Tibial nerve (tissue), 4 donors: ENCODE data around the gene TLCD2. TPM values are rescaled to one million over a fixed set of nuclear protein-coding genes. Genes with fewer than 3 reads are reported as not detected.

Source experiments
- DNase-seq, 2 donors: peaks; one replicate each; pipeline ENCODE4 v3.0.0-alpha.2; 2019; ENCODE audit warnings: low spot score in 2 of 2
- H3K27ac ChIP-seq, 4 donors: fragments of 200-600 bp; sonication (generic) in 3 of 4; one replicate each; pipeline ENCODE4 v1.5.1; 2017 to 2019; ENCODE audit warnings: mild to moderate bottlenecking in 1 of 4
- H3K27me3 ChIP-seq, 2 donors: fragments of 200-600 bp; sonication (generic) in 1 of 2; one replicate each; pipeline versions ENCODE4 v1.5.1 to v1.6.0; 2017 to 2019
- H3K36me3 ChIP-seq, 3 donors: fragments of 200-600 bp; sonication (generic); one replicate each; pipeline ENCODE4 v1.5.1; 2018 to 2019
- H3K4me1 ChIP-seq, 4 donors: fragments of 200-600 bp; sonication (generic) in 3 of 4; one replicate each; pipeline ENCODE4 v1.5.1; 2017 to 2019
- H3K4me3 ChIP-seq, 4 donors: fragments of 200-600 bp; sonication (generic) in 3 of 4; one replicate each; pipeline ENCODE4 v1.5.1; 2017 to 2019; ENCODE audit warnings: mild to moderate bottlenecking in 1 of 4, moderate library complexity in 1 of 4
- H3K9me3 ChIP-seq, 4 donors: fragments of 200-600 bp; sonication (generic) in 3 of 4; one replicate each; pipeline ENCODE4 v1.5.1; 2017 to 2019
- EP300 ChIP-seq, 2 donors: sonication (generic); formaldehyde crosslinking; IDR thresholded peaks; one replicate each; pipeline ENCODE4 v1.6.1; 2017; ENCODE audit warnings: antibody characterized with exemption in 2 of 2, mild to moderate bottlenecking in 1 of 2
- POLR2A ChIP-seq, 2 donors: fragments of 450-650 bp; IDR thresholded peaks; one replicate each; pipeline ENCODE4 v1.6.1; 2017; ENCODE audit warnings: antibody characterized with exemption in 2 of 2, mild to moderate bottlenecking in 2 of 2, moderate library complexity in 2 of 2
- WGBS, 2 donors: methylation state at CpG; one replicate each; pipeline ENCODE4 v1.1.5; 2018; 5-methylcytosine and 5-hydroxymethylcytosine counted together
- total RNA-seq, 4 donors: library from RNA; depleted of rRNA; stranded (reverse); fragments of >200 nt; gene quantifications; one replicate each; pipeline ENCODE4 v1.1.0, GENCODE V29; 2016
- TF ChIP-seq, protein P1 (sequence below), 5 experiments: fragments of 200-600 bp in 3 of 5; fragments of 450-650 bp in 2 of 5; sonication (generic) in 3 of 5; IDR thresholded peaks; one replicate each; pipeline ENCODE4 v1.5.1; 2016 to 2019; ENCODE audit warnings: antibody characterized with exemption in 5 of 5, mild to moderate bottlenecking in 3 of 5, moderate library complexity in 2 of 5

The TLCD2 gene
- total RNA-seq, 4 donors from 2014 or later, result 7.5 to 11.8 (median 11.1) TPM

DNA sequence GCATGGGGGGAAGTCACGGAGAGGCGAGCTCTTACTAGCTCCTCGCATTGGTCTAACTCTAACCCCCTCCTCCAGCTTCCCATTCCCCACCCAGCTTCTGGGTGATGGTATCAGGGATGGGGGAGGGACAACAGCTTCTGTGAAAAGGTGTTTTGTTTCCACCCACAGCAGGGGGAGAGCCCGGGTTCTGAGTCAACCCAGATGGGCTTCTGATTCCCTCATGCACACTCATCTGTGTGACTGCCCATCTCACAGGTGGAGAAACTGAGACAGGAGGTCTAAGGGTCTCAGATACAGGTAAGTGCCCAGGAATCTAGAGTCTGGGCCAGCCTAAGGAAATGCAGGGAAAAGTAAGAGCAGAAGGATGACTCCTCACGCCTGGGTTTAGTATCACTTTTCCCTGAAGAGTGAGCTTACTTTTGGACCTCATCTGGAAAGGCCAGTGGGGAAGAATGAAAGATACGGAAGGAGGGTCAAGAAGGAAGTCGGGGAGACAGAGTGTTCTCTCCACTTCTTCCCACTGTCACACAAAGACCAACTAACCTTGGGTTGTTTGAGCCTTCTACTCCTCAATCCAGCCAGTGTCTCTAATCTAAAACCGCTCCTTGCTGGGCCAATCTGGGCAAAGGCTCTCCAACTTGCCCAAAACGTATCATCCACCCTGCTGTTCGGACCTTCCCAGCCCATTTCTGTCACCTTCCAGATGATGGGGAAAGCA lies 3.1 kb upstream of the TLCD2 start:
- peak overlapping the region in 2 of 4 donors; percentile 80 to 85 for H3K4me3 ChIP-seq
- H3K9me3 ChIP-seq, result no peaks in the 10 kb centered on the region
- peak overlapping the region; percentile 34 to 100 (median 98) for H3K27ac ChIP-seq
- H3K4me1 ChIP-seq, result peaks cover 0 to 78% (median 39%) of the 10 kb centered on the region in 4 donors
- WGBS, 2 donors, result 65 to 69% methylated on average over 10 of the region's 10 CpGs
- peaks cover 0 to 18% (median 0%) of the 10 kb centered on the region in 3 donors for H3K36me3 ChIP-seq
- no peaks in the 10 kb centered on the region for H3K27me3 ChIP-seq
- DNase-seq, result no peak
- TF ChIP-seq, protein P1, sequence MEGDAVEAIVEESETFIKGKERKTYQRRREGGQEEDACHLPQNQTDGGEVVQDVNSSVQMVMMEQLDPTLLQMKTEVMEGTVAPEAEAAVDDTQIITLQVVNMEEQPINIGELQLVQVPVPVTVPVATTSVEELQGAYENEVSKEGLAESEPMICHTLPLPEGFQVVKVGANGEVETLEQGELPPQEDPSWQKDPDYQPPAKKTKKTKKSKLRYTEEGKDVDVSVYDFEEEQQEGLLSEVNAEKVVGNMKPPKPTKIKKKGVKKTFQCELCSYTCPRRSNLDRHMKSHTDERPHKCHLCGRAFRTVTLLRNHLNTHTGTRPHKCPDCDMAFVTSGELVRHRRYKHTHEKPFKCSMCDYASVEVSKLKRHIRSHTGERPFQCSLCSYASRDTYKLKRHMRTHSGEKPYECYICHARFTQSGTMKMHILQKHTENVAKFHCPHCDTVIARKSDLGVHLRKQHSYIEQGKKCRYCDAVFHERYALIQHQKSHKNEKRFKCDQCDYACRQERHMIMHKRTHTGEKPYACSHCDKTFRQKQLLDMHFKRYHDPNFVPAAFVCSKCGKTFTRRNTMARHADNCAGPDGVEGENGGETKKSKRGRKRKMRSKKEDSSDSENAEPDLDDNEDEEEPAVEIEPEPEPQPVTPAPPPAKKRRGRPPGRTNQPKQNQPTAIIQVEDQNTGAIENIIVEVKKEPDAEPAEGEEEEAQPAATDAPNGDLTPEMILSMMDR (IDR thresholded peaks at IDR 0.05), result no peak
- TF ChIP-seq EP300 (IDR thresholded peaks at IDR 0.05), result no peak
- no peak for TF ChIP-seq POLR2A (IDR thresholded peaks at IDR 0.05)

DNA sequence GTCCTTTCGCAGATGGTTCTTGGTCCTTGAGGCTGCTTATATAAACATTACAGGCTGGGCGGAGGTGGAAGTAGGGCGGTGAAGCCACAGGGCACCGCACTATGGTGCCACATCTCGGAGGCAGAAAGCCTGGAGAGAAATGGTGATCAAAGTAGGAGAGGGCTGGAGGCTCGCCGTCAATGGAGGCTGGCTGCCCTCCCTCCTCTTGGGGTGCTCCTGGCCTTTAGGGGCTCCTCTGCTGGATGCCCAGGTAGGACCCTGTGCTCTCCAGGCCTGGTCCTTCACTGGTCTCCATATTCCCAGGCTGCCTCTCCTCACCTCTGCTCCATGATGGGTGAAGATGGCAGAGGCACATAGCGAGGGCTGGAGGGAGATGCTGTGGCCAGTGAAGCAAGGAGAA lies 2.1 kb upstream of the TLCD2 start:
- 88 to 89% methylated on average over 8 of the region's 8 CpGs for WGBS, 2 donors
- H3K9me3 ChIP-seq, result no peaks in the 10 kb centered on the region
- TF ChIP-seq, protein P1 (IDR thresholded peaks at IDR 0.05), result no peak
- TF ChIP-seq EP300 (IDR thresholded peaks at IDR 0.05) (no peak), POLR2A (IDR thresholded peaks at IDR 0.05) (no peak)
- H3K27me3 ChIP-seq, result no peaks in the 10 kb centered on the region
- no peak for DNase-seq
- peaks cover 0 to 68% (median 28%) of the 10 kb centered on the region in 4 donors for H3K4me1 ChIP-seq
- H3K36me3 ChIP-seq, result peaks cover 0 to 24% (median 0%) of the 10 kb centered on the region in 3 donors
- peak overlapping the region in 2 of 4 donors; percentile 99 to 100 for H3K27ac ChIP-seq
- no peak overlapping the region for H3K4me3 ChIP-seq

DNA sequence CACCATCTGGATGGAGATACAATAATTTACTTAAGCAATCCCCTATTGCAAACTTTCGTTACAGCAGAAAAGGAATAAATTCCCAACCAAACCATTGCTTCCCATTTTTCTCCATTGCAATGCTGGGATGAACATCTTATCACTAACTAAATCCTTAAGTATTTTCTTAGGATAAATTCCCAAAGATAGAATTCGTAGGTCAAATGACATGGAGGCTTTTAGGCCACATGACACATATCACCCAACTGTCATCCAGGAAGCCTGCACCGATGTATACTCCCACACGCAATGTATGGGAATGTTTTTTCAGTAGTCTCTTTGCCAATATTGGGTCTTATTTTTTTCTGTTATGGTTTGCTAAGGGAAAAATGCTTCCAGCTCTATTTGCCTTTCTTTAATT lies 1.6 kb upstream of the TLCD2 start:
- Histone ChIP-seq H3K9me3 (no peaks in the 10 kb centered on the region), H3K27me3 (no peaks in the 10 kb centered on the region), H3K4me3 (no peak overlapping the region), H3K4me1 (peaks cover 0 to 66% (median 28%) of the 10 kb centered on the region in 4 donors), H3K27ac (peak overlapping the region in 1 of 4 donors; percentile 89), H3K36me3 (peaks cover 0 to 24% (median 0%) of the 10 kb centered on the region in 3 donors)
- WGBS, 2 donors, result 67 to 70% methylated on average over 4 of the region's 4 CpGs
- no peak for DNase-seq
- TF ChIP-seq, protein P1 (IDR thresholded peaks at IDR 0.05), result no peak
- TF ChIP-seq POLR2A (IDR thresholded peaks at IDR 0.05) (no peak), EP300 (IDR thresholded peaks at IDR 0.05) (no peak)

DNA sequence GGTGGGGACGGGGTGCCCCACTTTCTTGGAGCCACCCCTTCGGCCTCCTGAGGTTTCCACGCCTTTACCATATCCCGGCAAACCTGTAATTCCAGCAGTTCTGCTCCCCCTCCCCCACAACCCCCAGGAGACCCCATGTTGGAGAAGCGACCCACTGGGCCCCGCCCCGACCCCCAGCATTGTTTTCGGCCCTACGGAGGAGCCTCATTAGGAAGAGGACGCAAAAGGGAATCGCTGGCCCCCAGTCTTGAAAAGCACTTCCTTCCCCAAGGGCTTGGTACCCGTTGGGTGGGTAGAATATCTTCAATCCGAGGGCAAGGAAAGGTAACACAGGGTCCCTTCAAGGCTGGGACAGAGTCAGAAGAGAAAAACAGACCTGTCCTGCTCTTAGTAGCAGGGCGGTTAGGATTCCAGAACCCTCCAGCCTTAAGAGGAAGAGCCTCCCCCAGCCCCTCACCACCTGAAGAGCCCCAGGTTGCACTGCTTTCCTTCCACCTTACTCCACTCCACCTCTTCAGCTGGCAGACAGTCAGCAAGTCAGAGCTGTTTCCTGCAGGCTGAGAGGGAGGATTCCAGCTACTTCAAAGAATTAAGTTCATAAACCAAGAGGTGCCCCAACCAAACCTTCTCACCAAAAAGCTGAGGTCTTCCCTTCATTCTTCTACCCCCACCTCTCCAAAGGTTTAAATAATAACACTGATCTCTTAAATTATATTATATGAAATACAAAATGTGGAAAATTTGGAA lies 803 bp upstream of the TLCD2 start:
- peaks cover 0 to 66% (median 28%) of the 10 kb centered on the region in 4 donors for H3K4me1 ChIP-seq

More for the DNA sequence above, 803 bp upstream of the TLCD2 start:
- H3K36me3 ChIP-seq, result peaks cover 0 to 24% (median 0%) of the 10 kb centered on the region in 3 donors
- peak overlapping the region; percentile 61 to 89 (median 86) for H3K27ac ChIP-seq
- no peak for DNase-seq
- no peaks in the 10 kb centered on the region for H3K27me3 ChIP-seq
- H3K4me3 ChIP-seq, result peak overlapping the region; percentile 47 to 73 (median 66)
- WGBS, 2 donors, result 42 to 46% methylated on average over 14 of the region's 14 CpGs
- TF ChIP-seq, protein P1 (IDR thresholded peaks at IDR 0.05), result no peak
- TF ChIP-seq POLR2A (IDR thresholded peaks at IDR 0.05), result no peak
- H3K9me3 ChIP-seq, result no peaks in the 10 kb centered on the region
